Measurements from ENCODE around the gene TFAP2B.

TFAP2B gene

DNA sequence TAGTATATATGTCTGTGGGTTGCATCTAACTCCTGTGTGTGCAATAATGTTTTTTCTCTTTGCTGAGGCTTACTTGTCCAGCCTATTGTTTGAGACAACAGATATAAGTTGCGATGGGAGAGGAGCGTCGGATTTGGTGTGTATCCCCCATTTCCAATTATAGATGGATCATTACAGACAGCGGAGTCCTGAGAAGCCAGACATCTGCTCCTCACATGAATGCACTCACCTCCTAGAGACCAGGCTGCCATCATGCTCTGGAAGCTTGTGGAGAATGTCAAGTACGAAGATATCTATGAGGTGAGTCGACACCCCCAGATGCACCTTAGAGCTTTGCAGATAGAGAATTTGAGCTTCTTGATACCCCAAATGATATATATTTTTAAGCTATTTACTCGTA lies at the start of gene TFAP2B:
Gene TFAP2B (plus strand): TSS at position 199 of the 400 bp plus-strand sequence. CDS start 21 bp downstream, at position 220.
- no peak for DNase-seq
- intact Hi-C loops (cut with DNase I) = loop anchor here (5.0 kb wide), 1 partner anchor 534 kb away; no protein-coding TSS in a partner anchor

- no peak for DNase-seq
- intact Hi-C loops (cut with DNase I) = no loop called here
Measured at GRCh38 chr6:50778696-50779095, 40.0 kb upstream of the TFAP2B start.

DNA sequence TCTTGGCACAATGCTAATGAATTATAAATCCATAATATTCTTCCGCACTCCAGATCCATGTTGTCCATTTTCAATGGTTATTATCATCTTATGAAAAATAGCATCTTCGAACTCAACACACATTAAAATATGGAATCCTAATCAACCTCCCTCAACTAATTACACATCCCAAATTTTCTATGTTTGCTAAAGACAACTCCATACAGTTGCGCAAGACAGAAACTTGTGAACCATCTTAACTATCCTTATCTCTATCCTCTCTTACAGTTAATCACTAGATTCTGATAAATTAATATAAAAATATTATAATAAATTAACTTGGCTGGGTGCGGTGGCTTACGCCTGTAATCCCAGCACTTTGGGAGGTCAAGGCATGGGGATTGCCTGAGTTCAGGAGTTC lies 38.3 kb upstream of the TFAP2B start:
- intact Hi-C loops (cut with DNase I) = no loop called here
- DNase-seq = no peak

- intact Hi-C loops (cut with DNase I) = no loop called here
- DNase-seq = no peak
Measured at GRCh38 chr6:50785921-50786320, 32.8 kb upstream of the TFAP2B start.

DNA sequence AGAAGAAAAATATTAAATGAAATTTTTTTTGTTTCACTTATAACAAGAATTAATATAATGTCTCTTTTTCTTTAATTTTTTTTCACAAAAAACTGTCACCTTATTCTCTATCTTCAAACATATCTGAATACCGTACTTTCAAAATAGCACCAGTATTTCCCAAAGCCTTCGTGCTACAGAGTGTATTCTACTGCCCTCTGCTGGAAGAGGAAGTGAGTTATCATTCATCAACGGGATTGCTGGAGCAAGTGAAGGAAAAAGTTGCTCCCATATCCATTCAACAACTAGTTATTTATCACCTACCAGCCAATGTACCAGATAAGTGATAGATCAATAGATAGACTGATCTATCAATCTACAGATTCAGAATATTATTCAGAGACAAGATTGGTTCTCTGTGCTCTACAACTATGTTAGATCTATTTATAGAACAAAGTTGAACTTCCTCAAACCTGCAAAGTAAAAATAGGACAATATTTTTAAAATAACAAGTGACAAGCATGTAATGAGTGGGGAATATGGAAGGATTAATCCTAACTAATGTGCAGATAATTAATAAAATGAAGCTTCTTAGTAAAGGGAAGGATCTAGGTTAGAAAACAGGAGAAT lies 26.7 kb upstream of the TFAP2B start:
- intact Hi-C loops (cut with DNase I) = loop anchor here (5.0 kb wide), 1 partner anchor 665 kb away; no protein-coding TSS in a partner anchor
- no peak for DNase-seq

DNA sequence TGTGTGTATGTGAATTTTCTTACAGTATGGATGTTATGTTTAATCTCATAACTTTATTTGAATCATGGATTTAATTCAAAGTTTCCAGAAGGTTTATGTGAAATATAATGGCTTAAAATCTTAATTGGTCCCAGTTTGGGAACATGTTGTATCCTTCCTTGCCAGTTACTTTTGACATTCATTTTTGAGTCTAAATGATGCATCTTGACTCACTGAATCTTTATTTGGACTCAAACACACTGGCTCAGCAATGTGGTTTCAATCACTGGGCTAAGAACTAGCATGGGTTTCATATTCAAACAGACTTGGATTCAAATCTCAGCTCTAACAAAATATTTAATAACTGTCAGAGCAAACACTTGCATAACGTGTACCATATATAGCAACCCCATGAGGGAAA lies 25.9 kb upstream of the TFAP2B start:
- intact Hi-C loops (cut with DNase I) = loop anchor here (5.0 kb wide), 1 partner anchor 665 kb away; no protein-coding TSS in a partner anchor
- no peak for DNase-seq

DNA sequence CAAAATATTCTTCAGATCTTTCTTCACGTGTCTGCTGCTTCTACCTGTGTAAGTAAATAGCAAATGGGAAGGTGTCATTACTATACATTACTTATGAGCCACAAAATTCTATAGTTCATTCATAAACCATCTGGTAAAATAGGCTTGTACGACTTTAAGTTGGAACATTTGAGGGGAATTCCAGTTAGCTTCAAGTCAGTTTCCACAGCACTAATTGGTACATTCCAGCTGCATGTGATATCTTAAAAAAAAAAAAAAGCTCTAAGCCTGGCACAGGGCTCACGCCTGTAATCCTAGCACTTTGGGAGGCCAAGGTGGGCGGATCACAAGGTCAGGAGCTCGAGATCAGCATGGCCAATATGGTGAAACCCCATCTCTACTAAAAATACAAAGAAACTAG lies 23.1 kb upstream of the TFAP2B start:
- no peak for DNase-seq
- intact Hi-C loops (cut with DNase I) = no loop called here

GRCh38 chr6:50804283-50804682 lies 14.4 kb upstream of the TFAP2B start:
- intact Hi-C loops (cut with DNase I) = no loop called here
- no peak for DNase-seq

DNA sequence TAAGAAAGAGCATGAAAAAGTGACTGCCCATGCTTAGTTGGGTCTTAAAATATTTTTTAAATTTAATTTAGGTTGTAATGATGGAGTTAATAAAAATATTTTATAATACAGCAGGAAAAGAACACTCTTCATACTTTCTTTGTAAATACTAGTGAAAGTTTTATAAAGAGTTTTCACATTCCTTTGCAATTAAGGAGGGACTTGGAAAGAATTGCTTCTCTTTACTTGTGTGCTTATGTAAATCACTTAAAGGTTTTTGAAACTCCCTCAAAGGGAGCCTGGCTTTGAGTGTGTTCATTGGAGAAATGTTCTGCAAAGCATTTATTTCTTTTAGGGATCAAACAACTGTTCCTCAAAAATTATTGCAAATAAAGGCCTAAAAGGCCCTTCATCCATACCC lies 11.6 kb upstream of the TFAP2B start:
- intact Hi-C loops (cut with DNase I) = no loop called here
- DNase-seq = no peak

DNA sequence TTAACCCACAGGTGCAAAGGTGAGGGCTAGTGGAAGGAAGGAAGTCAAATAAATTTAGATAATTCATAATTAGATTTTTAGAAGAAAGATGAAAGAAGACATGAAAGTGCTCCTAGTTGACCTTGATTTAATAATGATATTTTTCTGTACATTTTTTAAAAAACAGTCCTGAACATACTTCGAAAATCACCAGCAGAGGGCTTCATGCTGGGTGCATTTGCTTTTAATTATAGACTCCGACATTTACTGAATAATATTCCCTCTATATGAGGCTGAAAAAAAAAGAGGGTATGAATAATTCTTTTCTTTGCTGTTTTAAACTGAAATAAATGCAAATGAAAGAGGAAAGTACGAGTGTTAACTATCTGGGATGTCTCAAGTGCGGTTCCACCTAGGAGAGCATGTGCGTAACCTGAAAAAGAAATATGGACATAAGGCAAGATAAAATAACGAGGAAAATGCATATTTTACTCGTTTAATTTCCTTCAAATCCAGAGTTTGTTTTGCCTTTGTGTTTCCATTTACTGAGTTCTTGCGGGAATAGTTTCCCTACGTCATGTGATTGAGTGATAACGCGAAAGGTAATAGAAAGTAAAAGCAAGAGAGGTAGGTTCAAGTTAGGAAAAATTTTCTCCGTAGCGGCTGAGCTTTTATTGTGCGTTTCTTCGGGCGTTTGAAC lies 3.1 kb upstream of the TFAP2B start:
- intact Hi-C loops (cut with DNase I) = loop anchor here (1.0 to 5.0 kb wide), 3 partner anchors 537 to 1205 kb away; no protein-coding TSS in a partner anchor
- no peak for DNase-seq

DNA sequence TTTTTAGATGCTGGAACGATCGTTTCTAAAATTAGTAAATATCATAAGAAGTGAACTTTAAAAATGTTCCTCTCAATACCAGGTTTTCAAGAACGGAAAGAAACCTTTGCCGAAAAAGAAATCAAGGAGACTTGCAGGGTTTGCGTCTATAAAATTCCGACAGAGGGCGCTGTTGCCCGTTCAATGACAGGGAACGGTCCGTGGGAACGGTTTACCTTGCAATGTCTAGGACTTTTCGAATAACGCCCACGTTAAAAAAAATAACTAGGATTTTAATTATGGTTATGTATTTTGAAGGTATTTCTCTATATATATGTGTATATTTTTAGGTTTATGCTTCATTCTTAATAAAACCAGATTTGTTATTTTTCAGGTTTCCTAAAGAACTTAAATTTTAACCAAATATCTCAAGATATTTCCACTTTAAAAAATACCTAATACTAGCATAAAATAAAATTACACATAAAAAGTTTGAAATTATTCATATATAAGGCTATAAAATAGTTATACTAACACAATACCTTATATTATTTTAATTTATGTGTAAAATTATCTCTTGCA lies 2.5 kb upstream of the TFAP2B start:
- intact Hi-C loops (cut with DNase I) = loop anchor here (1.0 to 5.0 kb wide), 3 partner anchors 536 to 1205 kb away; no protein-coding TSS in a partner anchor
- DNase-seq = peak in 9 of 10 donors; percentile 47 to 95 (median 80)

DNA sequence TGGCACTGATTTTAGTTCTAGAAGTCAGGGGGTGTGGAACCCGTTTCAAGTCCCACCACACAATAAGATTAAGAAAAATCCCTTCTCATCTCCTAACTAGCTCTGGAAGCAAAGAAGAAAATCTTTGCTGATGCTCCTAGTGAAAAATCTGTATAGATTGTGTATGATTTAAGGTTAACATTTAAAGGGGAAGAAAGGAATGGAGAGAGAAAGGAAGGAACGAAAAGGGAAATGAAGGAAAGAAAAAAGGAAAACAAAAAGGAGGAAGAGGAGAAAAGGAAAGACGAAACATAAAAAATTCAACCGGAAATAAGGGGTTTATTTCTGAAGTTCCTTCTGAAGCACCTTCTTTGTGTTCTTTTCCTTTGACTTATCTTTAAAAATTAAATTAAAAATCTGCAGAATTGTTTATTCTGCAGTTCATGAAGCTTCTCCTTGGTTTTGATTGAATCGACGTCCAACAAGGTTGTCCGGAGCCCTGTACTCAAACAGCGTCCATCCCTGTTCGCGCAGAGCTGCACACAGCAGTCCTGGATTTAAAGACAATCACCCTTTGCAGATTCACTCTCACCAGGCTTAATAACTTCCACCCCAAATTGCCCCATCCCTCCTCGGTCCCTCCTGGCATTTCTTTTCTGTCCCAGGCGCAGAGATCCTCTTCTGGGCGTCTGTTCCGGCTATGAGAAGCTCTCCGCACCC lies 1.6 kb upstream of the TFAP2B start:
- intact Hi-C loops (cut with DNase I) = loop anchor here (1.0 to 5.0 kb wide), 3 partner anchors 535 to 1204 kb away; no protein-coding TSS in a partner anchor
- DNase-seq = no peak

GRCh38 chr6:50817646-50817950 lies 1.1 kb upstream of the TFAP2B start:
- intact Hi-C loops (cut with DNase I) = loop anchor here (2.0 to 5.0 kb wide), 2 partner anchors 535 to 1203 kb away; no protein-coding TSS in a partner anchor
- no peak for DNase-seq

- no peak for DNase-seq
- intact Hi-C loops (cut with DNase I) = loop anchor here (5.0 kb wide), 1 partner anchor 534 kb away; no protein-coding TSS in a partner anchor
Measured at GRCh38 chr6:50818020-50818419, 651 bp upstream of the TFAP2B start.

GRCh38 chr6:50819466-50819903 lies 814 bp downstream of the TFAP2B start:
- peak in 1 of 10 donors; percentile 70 for DNase-seq
- intact Hi-C loops (cut with DNase I) = loop anchor here (5.0 kb wide), 1 partner anchor 533 kb away; no protein-coding TSS in a partner anchor

- DNase-seq = no peak
- intact Hi-C loops (cut with DNase I) = loop anchor here (5.0 kb wide), 1 partner anchor 532 kb away; no protein-coding TSS in a partner anchor
Measured at GRCh38 chr6:50819904-50820868, 1.5 kb downstream of the TFAP2B start.

GRCh38 chr6:50820869-50821264 lies 2.2 kb downstream of the TFAP2B start:
- intact Hi-C loops (cut with DNase I) = no loop called here

DNA sequence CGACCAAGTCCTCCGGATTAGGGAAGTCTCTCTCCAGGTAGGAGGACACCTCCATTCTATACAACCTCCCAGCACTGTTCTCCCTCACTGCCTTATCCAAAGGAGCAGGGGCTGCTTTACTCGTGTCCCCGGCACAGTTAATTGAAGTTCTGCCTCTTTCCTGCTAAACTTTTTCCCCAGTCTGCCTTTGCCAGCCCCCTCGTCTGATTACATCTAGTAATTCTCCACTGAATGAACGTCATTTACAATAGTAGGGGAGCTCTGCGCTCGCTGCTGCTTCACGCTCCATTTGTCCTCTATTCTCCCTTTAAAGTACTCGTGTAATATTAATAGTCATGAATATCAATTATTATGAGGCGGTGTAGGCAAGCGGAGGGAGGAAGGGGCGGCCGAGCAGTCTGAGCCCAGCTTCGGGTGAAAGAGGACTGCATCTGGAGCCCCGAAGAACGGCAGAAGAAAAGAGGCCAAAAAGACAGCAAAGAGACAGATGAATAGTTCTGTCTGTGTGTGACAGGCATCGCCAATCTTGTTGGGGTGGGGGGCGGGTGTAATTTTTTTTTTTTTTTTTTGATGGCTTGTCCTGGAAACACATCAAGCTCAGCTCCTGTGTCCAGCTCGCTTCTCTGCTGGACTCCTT lies 2.9 kb downstream of the TFAP2B start:
- no peak for DNase-seq
- intact Hi-C loops (cut with DNase I) = no loop called here

More at GRCh38 chr6:50820869-50821264, 2.2 kb downstream of the TFAP2B start:
- DNase-seq = no peak

DNA sequence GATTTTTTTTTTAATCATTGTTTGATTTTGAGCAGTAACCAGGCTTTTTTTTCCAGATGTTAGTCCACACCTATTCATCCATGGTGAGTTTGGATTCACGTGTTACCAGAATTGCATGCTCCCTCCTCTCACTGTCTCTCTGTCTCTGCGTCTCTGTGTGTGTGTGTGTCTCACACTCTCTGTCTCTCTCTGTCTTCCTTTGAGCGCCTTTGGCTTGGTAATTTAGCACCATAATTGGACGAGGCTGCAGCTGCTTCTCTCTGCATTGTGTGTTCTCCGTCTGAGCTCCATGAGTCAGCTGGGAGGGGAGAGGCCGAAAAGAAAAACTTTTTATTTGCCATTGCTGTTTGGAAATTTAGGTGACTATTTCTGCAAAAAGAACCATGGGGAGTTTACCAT lies 3.4 kb downstream of the TFAP2B start:
- intact Hi-C loops (cut with DNase I) = no loop called here
- no peak for DNase-seq

All from posterior cingulate gyrus (tissue), 11 donors.